Motor neuron (in vitro differentiated cells): ENCODE results near the gene FCRLA. TPM values are rescaled to one million over a fixed set of nuclear protein-coding genes. Genes with fewer than 3 reads are reported as not detected.
"Not testable (repeated sequence)": the region's sequence is repeated elsewhere in the genome, so short reads cannot be mapped to it uniquely, and the experiment has no call there.

Experiments
- ATAC-seq, 8 experiments: fragments of 200-7000 bp; cut with Tn5 transposase; replicated peaks in 6 of 8; 2 replicates each; pipeline ENCODE4 v1.8.0; 2021; ENCODE audit warnings: mild to moderate bottlenecking in 8 of 8, moderate library complexity in 8 of 8
- H3K27ac ChIP-seq, 2 donors: fragments of 250-450 bp; sonication (Bioruptor Pico); 2 replicates each; pipeline ENCODE4 v1.9.0; 2021; ENCODE audit warnings: antibody characterized with exemption in 2 of 2, mild to moderate bottlenecking in 2 of 2, moderate library complexity in 1 of 2
- H3K4me1 ChIP-seq, 2 donors: fragments of 250-450 bp; sonication (Bioruptor Pico); replicated peaks in 1 of 2; 2 replicates each; pipeline ENCODE4 v1.6.1; 2021; ENCODE audit warnings: antibody characterized with exemption in 2 of 2, mild to moderate bottlenecking in 2 of 2, moderate library complexity in 1 of 2
- H3K4me3 ChIP-seq, 5 donors: fragments of 250-450 bp; sonication (Bioruptor Pico); 2 replicates each; pipeline ENCODE4 v1.9.0; 2021; ENCODE audit warnings: antibody characterized with exemption in 5 of 5, mild to moderate bottlenecking in 5 of 5, moderate library complexity in 4 of 5
- WGBS, 10 experiments: fragments of 450-650 bp; shearing (Covaris generic); methylation state at CpG; one replicate each; pipeline ENCODE4 v1.0.0; 2022; 5-methylcytosine and 5-hydroxymethylcytosine counted together
- in situ Hi-C, 9 experiments: fragments of 400-800 bp; cut with MboI; loops; one replicate each; pipeline ENCODE4 v1.15.0; 2021; ENCODE audit warnings: low sequenced_read_pairs in 9 of 9, low pct_unique_long_range_greater_than_20kb in 2 of 9; ENCODE audit not compliant: unreplicated experiment in 9 of 9
- total RNA-seq, 8 experiments: library from RNA; unstranded; fragments of 300-600 nt; gene quantifications; 2 replicates each; pipeline versions ENCODE4 v1.2.3 to v1.2.4, GENCODE V29; 2022

FCRLA gene
- total RNA-seq, 8 experiments from 2014 or later: 0.08 to 0.62 (median 0.30) TPM; not detected in 4

GRCh38 chr1:161676958-161677689 is 29.9 kb upstream of the FCRLA start:
- H3K27ac ChIP-seq: no peak overlapping the region
- H3K4me3 ChIP-seq: no peak overlapping the region
- no peaks in the 10 kb centered on the region for H3K4me1 ChIP-seq
- ATAC-seq: peak in 2 of 8 experiments; percentile 7 to 25
- in situ Hi-C loops: no loop called here
- WGBS, 10 experiments: 40 to 100% (median 65%) methylated on average over 1 to 5 of the region's 5 CpGs; no CpG with 5 or more reads in 3 of the 10 experiments

GRCh38 chr1:161678500-161678899 is 28.5 kb upstream of the FCRLA start:
- 73 to 100% (median 85%) methylated on average over 1 to 3 of the region's 3 CpGs; no CpG with 5 or more reads in 3 of the 10 experiments for whole genome bisulfite sequencing, 10 experiments
- no peak for ATAC-seq
- H3K4me3 ChIP-seq: no peak overlapping the region
- no peak overlapping the region for H3K27ac ChIP-seq
- no peaks in the 10 kb centered on the region for H3K4me1 ChIP-seq
- in situ Hi-C loops: no loop called here

GRCh38 chr1:161681879-161682278 is 25.1 kb upstream of the FCRLA start:
- in situ Hi-C loops: no loop called here
- no peak for ATAC-seq
- Histone ChIP-seq H3K4me1 (no peaks in the 10 kb centered on the region), H3K27ac (no peak overlapping the region), H3K4me3 (no peak overlapping the region)
- WGBS, 10 experiments: 41 to 77% (median 50%) methylated on average over 1 to 3 of the region's 3 CpGs

DNA sequence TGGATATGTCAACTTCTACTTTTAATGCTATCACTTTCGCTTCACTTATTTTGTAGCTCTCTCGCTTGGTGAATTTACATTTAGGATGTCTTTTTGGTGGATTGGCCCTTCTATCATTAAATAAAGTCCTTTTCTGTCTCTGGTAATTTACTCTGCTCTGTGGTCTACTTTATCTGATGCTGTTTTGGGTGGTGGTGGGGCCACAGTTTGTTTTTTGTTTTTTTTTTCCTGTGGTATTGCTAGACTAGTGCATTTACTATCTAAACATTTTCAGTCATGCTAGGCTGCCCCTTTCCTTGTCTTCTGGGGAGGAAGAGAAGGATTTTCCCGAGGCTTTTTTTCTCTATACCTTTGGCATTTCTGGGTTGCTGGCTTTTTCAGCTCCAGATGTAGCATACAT is 18.1 kb upstream of the FCRLA start:
- no peak for ATAC-seq
- no peak overlapping the region for H3K4me3 ChIP-seq
- H3K4me1 ChIP-seq: no peaks in the 10 kb centered on the region
- in situ Hi-C loops: no loop called here
- WGBS, 10 experiments: 43 to 88% (median 64%) methylated on average over 1 to 3 of the region's 3 CpGs
- no peak overlapping the region for H3K27ac ChIP-seq

GRCh38 chr1:161691846-161692245 is 15.2 kb upstream of the FCRLA start:
- H3K27ac ChIP-seq: no peak overlapping the region
- ATAC-seq: no peak
- H3K4me1 ChIP-seq: no peaks in the 10 kb centered on the region
- 6 to 92% (median 62%) methylated on average over 2 to 3 of the region's 3 CpGs for WGBS, 10 experiments
- in situ Hi-C loops: no loop called here
- no peak overlapping the region for H3K4me3 ChIP-seq

DNA sequence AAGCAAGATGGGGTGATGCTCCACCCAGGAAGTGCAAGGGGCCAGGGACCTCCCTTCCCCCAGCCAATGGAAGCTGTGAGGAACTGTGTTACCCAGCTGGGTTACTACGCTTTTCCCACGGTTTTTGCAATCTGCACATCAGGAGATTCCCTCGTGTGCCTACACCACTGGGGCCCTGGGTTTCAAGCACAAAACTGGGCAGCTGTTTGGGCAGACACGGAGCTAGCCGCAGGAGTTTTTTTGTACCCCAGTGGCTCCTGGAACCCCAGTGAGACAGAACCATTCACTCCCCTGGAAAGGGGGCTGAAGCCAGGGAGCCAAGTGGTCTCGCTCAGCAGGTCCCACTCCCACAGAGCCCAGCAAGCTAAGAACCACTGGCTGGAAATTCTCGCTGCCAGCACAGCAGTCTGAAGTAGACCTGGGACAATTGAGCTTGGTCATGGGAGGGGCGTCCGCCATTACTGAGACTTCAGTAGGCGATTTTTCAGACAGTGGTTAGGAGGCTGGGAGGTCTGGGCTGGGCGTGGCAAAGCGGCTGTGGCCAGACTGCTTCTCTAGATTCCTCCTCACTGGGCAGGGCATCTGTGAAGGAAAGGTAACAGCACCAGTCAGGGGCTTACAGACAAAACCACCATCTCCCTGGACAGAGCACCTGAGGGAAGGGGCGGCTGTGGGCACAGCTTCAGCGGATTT is 13.9 kb upstream of the FCRLA start:
- in situ Hi-C loops, ATAC-seq, H3K4me3 ChIP-seq, H3K27ac ChIP-seq, H3K4me1 ChIP-seq: not testable (repeated sequence)
- WGBS, 10 experiments: 77 to 100% (median 80%) methylated on average over 1 to 13 of the region's 14 CpGs; no CpG with 5 or more reads in 3 of the 10 experiments

- in situ Hi-C loops, H3K4me3 ChIP-seq, H3K27ac ChIP-seq, H3K4me1 ChIP-seq, ATAC-seq: not testable (repeated sequence)
- WGBS, 10 experiments: 50 to 100% (median 75%) methylated on average over 1 to 2 of the region's 2 CpGs; no CpG with 5 or more reads in 2 of the 10 experiments
Observed at GRCh38 chr1:161698302-161698701, 8.7 kb upstream of the FCRLA start.

DNA sequence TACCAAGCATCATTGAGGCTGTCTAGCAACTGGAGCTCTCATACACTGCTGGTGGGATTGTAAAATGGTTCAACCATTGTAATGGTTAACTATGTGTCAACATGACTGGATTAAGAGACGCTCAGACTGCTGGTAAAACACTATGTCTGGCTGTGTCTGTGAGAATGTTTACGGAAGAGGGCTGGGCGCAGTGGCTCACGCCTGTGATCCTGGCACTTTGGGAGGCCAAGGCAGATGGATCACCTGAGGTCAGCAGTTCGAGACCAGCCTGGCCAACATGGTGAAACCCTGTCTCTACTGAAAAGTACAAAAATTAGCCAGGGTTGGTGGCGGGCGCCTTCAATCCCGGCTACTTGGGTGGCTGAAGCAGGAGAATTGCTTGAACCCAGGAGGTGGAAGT is 4.8 kb upstream of the FCRLA start:
- WGBS, 10 experiments: 0 to 78% (median 60%) methylated on average over 1 to 8 of the region's 8 CpGs; no CpG with 5 or more reads in 2 of the 10 experiments
- in situ Hi-C loops: no loop called here
- peak in 2 of 8 experiments; percentile 19 to 40 for ATAC-seq
- Histone ChIP-seq H3K27ac (no peak overlapping the region), H3K4me3 (no peak overlapping the region), H3K4me1 (no peaks in the 10 kb centered on the region)

- ATAC-seq: no peak
- 8 to 86% (median 66%) methylated on average over 1 to 4 of the region's 4 CpGs; no CpG with 5 or more reads in 4 of the 10 experiments for WGBS, 10 experiments
- Histone ChIP-seq H3K4me3 (no peak overlapping the region), H3K27ac (no peak overlapping the region), H3K4me1 (peaks cover 0 to 7% of the 10 kb centered on the region in 2 donors)
- in situ Hi-C loops: no loop called here
Observed at GRCh38 chr1:161705537-161705936, 1.5 kb upstream of the FCRLA start.

DNA sequence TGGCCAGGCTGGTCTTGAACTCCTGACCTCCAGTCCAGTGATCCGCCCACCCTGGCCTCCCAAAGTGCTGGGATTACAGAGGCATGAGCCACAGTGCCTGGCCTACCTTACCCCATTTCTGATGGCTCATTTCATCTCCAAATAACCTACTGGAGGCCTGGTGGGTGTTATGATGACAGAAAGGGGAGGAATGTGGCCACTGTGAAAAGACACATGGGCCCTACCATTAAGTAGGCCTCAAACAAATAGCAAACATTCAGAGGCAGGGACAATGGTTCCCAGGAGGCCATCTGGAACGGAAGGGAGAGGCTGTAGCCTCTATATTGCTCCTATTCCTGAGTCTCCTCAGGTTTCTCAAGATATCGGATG is 932 bp upstream of the FCRLA start:
- in situ Hi-C loops: no loop called here
- peaks cover 0 to 10% of the 10 kb centered on the region in 2 donors for H3K4me1 ChIP-seq
- peak in 2 of 8 experiments; percentile 56 to 61 for ATAC-seq
- H3K27ac ChIP-seq: no peak overlapping the region
- WGBS, 10 experiments: 0 to 67% (median 17%) methylated on average over 1 to 3 of the region's 3 CpGs; no CpG with 5 or more reads in 5 of the 10 experiments
- no peak overlapping the region for H3K4me3 ChIP-seq

DNA sequence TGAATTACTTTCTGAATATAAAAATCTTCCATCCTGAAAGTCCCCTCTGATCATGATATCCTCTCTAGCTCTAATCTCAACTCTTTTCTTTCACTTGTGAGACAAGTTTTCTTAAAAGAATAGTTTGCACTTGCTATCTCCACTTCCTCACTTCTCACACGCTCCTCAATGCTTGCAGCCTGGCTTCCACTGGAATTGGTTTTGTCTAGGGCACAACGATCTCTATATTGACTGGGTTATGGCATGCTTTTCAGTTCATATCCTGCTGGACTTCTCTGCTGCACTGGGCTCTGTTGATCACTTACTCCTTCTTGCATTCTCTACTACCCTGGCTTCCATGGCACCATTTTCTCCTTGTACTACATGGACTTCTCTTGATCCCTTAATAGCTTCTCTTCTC is 474 bp downstream of the FCRLA start:
- Histone ChIP-seq H3K4me3 (no peak overlapping the region), H3K4me1 (peaks cover 0 to 10% of the 10 kb centered on the region in 2 donors), H3K27ac (no peak overlapping the region)
- in situ Hi-C loops: no loop called here
- 40 to 100% (median 79%) methylated on average over 1 to 2 of the region's 2 CpGs; no CpG with 5 or more reads in 1 of the 10 experiments for WGBS, 10 experiments
- ATAC-seq: no peak

GRCh38 chr1:161709373-161709772 is 2.3 kb downstream of the FCRLA start:
- ATAC-seq: no peak

DNA sequence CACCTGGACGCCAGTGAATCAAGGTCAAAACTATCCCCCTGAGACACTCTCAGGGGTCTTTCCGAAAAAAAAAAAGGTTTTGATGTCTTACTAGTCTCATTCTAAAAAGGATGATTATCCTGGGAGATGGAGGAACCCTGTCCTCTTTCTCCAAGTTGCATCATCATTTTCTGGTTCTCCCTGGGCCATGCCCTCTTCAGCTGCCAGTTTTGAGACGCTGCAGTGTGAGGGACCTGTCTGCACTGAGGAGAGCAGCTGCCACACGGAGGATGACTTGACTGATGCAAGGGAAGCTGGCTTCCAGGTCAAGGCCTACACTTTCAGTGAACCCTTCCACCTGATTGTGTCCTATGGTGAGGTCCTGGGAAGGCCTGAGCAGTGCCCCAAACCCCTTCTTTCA is 3.5 kb downstream of the FCRLA start:
- 0 to 80% (median 65%) methylated on average over 1 to 3 of the region's 4 CpGs; no CpG with 5 or more reads in 4 of the 10 experiments for WGBS, 10 experiments
- Histone ChIP-seq H3K4me1 (peaks cover 0 to 10% of the 10 kb centered on the region in 2 donors), H3K27ac (no peak overlapping the region), H3K4me3 (no peak overlapping the region)
- in situ Hi-C loops: no loop called here
- ATAC-seq: peak in 3 of 8 experiments; percentile 24 to 63 (median 58)

More at GRCh38 chr1:161709373-161709772, 2.3 kb downstream of the FCRLA start:
- 38 to 82% (median 55%) methylated on average over 3 to 4 of the region's 4 CpGs for WGBS, 10 experiments
- Histone ChIP-seq H3K27ac (no peak overlapping the region), H3K4me3 (no peak overlapping the region), H3K4me1 (peaks cover 0 to 10% of the 10 kb centered on the region in 2 donors)
- in situ Hi-C loops: no loop called here
